HTR-8/SVneo (cell line): ENCODE results near the gene HS6ST3.

ENCODE experiments used
- DNase-seq: peaks from one replicate; pipeline ENCODE4 v3.0.0; 2011; ENCODE audit warnings: low spot score, mixed read lengths; ENCODE audit not compliant: insufficient read length
- FAIRE-seq: peaks from 2 replicates; lab custom pipeline; 2011; peaks lifted over from hg19 to GRCh38; lab: Jason Lieb, UNC

The HS6ST3 gene

DNA sequence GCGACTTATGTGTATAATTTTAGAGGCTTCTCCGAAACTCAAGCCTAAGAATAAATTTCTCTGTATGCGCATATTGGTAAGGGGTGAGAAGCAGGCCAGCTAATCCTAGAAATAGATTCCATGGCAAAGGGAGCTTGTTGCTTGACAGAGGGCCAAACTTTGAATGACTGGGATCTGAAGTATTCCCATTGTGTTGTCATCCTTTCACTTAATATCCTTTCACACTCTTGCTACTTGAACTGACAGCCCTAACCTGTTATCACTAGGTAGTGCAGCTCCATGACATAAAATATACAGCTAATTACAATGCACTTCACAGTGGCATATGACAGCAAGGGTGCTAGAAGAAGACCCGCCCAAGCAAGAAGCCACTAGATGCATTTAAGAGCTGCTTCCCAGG is 594.6 kb downstream of the HS6ST3 start:
- FAIRE-seq (no peak), DNase-seq (no peak)

DNA sequence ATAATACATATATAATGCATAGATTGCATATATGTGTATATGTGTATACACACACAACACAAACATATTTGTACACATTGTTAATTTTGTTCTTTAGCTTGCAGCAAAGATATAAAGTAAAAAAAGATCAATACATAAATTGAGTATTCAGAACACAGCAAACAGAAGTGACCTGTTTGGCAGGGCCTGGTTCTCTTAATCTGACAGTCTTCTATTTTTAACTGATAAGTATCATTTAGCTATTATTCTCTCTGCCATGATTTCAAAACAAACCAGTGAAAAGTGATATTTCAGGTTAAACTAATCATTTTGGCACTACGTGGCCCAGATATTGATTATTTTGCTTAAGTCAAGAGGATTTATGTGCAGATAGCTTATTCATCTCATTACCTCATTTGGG is 595.0 kb downstream of the HS6ST3 start:
- FAIRE-seq (no peak), DNase-seq (no peak)

DNA sequence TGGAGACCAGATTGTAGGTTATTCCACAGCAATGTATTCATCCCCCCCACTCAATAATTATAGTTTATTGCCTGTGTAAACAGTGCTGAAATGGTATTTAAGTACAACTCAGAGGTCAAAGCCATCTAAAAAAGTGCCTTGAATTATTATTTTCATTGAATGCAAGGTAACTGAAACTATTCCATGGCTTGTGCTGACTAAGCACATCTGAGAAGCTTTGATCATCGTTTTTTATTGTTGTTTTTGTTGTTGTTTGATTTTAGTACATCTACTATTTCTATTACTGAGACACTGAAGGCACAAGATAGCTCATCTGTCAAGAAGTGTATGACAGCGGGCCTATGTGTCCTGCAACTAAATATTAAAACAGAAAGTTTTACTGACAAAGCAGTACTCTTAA is 596.4 kb downstream of the HS6ST3 start:
- FAIRE-seq (no peak), DNase-seq (no peak)

- DNase-seq (no peak), FAIRE-seq (no peak)
Observed at GRCh38 chr13:96687191-96687590, 597.3 kb downstream of the HS6ST3 start.

DNA sequence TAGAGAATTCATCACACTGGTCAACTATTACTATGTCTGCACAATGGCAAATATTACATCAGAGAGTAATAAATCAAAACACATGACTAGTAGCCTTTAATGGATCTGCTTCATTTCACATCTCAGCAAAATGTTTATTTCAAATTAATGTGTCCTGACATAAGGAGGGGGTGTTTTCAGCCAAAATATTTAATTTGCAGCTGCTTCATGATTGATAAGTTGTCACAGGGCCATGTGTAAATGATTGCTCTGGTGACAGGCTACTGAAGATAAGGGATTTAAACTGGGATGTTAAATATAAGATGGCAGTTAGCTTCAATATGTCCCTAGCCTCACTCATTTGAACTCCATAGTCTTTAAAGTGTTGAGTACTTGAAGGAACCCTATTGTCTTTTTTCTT is 601.1 kb downstream of the HS6ST3 start:
- FAIRE-seq: no peak
- no peak for DNase-seq

DNA sequence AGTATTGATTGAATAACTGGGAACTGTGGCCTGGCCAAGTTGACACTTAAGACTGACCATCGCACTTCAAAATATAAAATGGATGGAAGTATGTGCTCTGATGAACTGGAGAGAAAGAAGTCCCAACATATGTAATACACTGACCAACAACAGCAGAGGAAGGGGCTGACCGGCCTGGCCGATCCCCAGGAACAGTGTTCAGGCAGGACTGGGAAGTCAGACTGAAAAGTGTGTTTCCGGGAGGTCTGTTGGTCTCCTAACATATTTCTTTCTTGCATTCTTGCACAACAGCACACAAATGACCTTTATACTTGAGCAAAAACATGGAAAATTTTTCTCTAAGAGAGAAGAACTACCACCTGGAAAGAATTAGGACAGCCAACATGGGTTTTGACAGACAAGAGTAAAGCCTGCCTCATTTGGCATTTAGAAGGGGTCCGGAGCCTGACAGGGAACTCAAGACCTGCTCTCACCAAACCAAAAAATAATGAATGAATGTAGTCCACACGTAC is 606.5 kb downstream of the HS6ST3 start:
- FAIRE-seq (no peak), DNase-seq (no peak)

- DNase-seq: no peak
- FAIRE-seq: no peak
Observed at GRCh38 chr13:96700657-96701056, 610.8 kb downstream of the HS6ST3 start.

DNA sequence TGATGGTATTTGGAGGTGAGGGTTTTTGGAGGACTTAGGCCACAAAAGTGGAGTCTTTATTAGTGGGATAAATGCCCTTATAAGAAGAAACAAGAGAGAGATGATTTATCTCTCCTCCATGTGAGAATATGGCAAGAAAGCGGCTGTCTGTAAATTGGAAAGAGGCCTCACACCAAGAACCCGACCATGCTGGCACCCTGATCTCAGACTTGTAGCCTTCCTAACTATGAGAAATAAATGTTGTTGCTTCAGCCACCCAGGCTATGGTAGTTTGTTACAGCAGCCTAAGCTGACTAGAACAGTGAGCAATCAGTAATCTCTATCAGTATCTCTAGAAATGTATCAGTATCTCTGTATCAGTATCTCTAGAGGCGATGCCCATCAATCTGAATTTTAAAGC is 617.2 kb downstream of the HS6ST3 start:
- DNase-seq (no peak), FAIRE-seq (no peak)

DNA sequence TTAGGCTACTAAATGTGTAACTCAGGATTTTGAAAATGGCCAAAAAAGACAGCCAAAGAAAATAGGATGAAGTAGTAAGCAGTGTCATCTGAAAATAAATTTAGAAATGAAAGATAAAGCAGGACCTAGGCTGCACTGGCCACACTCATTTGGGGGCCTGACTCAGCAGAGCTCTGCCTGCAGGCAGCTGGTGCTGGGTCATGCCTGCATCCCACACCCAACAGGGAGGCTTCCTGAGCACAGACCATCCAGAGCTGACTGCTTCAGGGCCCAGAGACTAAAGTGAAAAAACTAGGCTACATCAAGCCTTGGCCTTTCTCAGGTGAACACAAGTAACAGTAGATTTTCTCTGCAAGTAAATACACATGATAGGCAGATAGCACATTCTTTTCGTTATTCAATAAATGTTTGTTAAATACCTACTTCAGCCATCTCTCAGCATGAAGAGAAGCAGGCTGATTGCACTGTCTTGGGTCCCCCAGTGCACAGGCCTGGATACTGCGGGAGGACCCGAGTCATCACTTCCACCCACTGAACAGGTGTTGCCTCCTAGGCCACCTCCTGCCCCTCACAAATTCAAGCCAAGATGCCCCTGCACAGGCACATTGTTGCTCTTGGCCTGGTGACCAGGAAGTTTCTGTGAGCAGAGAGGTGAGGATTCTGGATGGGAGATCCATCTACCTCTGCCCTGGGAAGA is 620.4 kb downstream of the HS6ST3 start:
- FAIRE-seq: no peak
- no peak for DNase-seq

GRCh38 chr13:96720446-96720845 is 630.5 kb downstream of the HS6ST3 start:
- FAIRE-seq (no peak), DNase-seq (no peak)

GRCh38 chr13:96726651-96727050 is 636.7 kb downstream of the HS6ST3 start:
- no peak for FAIRE-seq
- DNase-seq: no peak

- no peak for FAIRE-seq
Observed at GRCh38 chr13:96728463-96728862, 638.6 kb downstream of the HS6ST3 start.

GRCh38 chr13:96730676-96731075 is 640.8 kb downstream of the HS6ST3 start:
- FAIRE-seq: no peak
- no peak for DNase-seq

More at GRCh38 chr13:96728463-96728862, 638.6 kb downstream of the HS6ST3 start:
- DNase-seq: no peak

- DNase-seq (no peak), FAIRE-seq (no peak)
Observed at GRCh38 chr13:96734499-96734898, 644.6 kb downstream of the HS6ST3 start.

DNA sequence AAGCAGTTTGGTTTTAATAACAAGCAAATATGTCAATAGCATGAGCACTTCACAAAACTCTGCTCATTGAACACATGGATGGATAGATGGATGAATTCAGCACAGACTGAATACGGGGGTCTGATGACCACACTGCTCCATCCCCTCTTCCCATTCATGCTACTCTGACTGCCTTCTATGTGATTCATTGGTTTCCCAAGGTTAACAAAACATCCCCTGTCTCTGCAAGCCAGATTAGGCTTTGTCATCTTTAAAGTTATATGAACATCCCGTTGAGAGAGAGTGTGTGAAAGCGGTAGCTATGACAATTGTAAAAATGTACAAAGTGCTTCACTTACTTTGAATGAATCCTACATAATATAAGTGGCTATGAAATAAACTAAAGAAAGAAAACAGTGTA is 651.9 kb downstream of the HS6ST3 start:
- no peak for DNase-seq
- no peak for FAIRE-seq

- no peak for DNase-seq
- no peak for FAIRE-seq
Observed at GRCh38 chr13:96743296-96744089, 653.6 kb downstream of the HS6ST3 start.

DNA sequence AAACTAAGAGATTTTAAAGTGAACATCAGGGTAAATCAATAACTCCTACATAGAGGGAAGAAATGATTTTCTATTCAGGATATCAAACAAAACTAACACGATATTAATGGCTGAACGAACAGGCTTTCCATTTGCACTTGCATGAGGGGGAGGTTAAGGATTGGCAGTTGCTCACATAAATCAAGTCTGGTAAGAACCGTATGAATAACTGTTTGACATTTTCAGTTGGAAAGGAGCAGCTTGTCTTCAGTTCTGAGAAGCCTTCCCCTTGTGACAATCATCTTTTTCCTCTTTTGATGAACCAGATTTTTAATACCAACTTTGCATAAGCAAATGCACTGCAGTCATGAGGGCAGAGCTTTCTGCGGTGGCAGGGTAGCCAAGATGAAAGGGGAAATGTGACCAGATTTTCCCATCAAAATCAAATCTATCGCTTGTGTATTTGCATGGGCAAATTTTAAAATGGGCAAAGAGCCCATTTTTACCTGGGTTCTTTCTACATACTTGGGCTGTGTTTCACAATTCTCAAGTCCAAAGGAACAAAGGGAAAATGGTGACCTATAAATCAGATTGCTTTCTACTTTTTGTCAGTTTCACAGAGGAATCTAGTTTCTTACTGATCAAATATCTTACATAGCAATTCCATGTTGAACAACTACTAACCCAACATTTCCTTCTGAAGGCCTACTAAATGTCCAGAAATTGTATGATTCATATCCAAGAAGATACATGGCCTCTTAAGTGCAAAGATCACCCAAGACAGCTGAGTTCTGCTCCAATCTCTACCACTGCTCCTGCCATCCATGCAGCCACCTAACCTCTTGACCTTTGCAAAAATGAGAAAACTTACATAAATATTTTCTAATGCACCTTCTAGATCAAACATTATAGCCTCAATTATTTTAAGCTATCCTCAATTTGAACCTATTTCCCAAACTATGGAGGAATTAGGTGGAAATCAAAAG is 654.7 kb downstream of the HS6ST3 start:
- FAIRE-seq (no peak), DNase-seq (no peak)

DNA sequence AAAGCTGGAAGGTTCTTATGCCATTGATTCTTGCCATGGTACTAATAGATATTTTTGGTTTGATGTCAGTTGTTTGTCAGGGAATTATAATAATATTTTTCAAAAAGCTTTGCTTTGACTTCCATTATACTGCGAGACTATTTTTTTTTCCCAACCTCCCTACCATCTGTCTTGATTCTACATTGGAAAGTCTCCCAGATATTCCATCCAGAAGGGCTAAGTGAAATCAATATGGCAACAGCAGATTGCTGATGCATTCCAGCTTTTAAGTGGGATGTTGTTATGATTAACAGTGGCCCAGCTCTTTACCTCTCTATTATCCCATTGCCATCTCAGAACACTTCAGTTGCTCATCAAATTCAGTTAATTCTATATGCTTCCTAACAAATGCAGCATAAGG is 657.0 kb downstream of the HS6ST3 start:
- no peak for FAIRE-seq
- DNase-seq: no peak

DNA sequence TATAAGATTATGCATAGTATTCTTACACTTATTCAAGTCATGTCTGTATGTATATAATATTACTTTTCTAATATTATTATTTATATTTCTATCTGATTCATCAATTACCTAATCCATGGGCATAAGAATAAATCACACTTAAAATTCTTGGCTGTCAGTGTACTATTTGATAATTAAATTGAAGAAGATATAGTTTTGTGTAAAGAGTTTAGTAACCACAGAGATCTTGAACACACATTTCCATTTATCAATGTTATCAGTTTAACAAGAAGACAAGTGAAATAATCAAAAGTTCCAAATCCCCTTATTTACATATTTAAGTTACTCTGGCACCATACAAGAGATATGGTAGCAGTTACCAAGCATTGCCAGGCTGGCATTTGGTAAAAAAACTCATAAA is 659.9 kb downstream of the HS6ST3 start:
- FAIRE-seq (no peak), DNase-seq (no peak)

GRCh38 chr13:96751089-96751488 is 661.2 kb downstream of the HS6ST3 start:
- DNase-seq (no peak), FAIRE-seq (no peak)
